GM12891 (cell line): ENCODE results near the gene DAZAP1.

ENCODE experiments used
- POLR2A ChIP-seq: IDR thresholded peaks from 2 replicates; pipeline ENCODE4 v1.6.1; 2011; ENCODE audit warnings: low read depth, low read length, control low read depth
- POLR2AphosphoS5 ChIP-seq: IDR thresholded peaks from 2 replicates; pipeline ENCODE4 v1.6.1; 2011; ENCODE audit warnings: low read depth, low read length, control low read depth
- POU2F2 ChIP-seq: IDR thresholded peaks from 2 replicates; pipeline ENCODE4 v1.6.1; 2011; ENCODE audit warnings: low read depth, mild to moderate bottlenecking, control low read depth, low read length, moderate library complexity
- SPI1 ChIP-seq: IDR thresholded peaks from 2 replicates; pipeline ENCODE4 v1.6.1; 2011; ENCODE audit warnings: low read depth, low read length, control low read depth
- TAF1 ChIP-seq: IDR thresholded peaks from 2 replicates; pipeline ENCODE4 v1.6.1; 2011; ENCODE audit warnings: low read depth, low read length, control low read depth

- no peak for TF ChIP-seq POLR2A
- no peak for TF ChIP-seq POU2F2
- TF ChIP-seq POLR2AphosphoS5: no peak
- TF ChIP-seq SPI1: no peak
- TF ChIP-seq TAF1: no peak
Measured at GRCh38 chr19:1401889-1402217, 5.5 kb upstream of the DAZAP1 start.
